Stimulated activated CD8-positive, alpha-beta memory T cell treated with anti-CD3 and anti-CD28 coated beads, Interleukin-15, amount 100 ng/mL, for 4 hours (primary cell): ENCODE results near the gene PRKN.

ENCODE experiments used
- DNase-seq, 2 donors: peaks; one replicate each; pipeline ENCODE4 v3.0.0-alpha.2; 2020; ENCODE audit warnings: low read depth in 2 of 2

Gene PRKN

GRCh38 chr6:161671117-161671516 lies 1056.4 kb downstream of the PRKN start:
- DNase-seq, result no peak

- DNase-seq, result no peak
Observed at GRCh38 chr6:161668665-161669064, 1058.9 kb downstream of the PRKN start.

- DNase-seq, result no peak
Observed at GRCh38 chr6:161667957-161668356, 1059.6 kb downstream of the PRKN start.

GRCh38 chr6:161663682-161664081 lies 1063.9 kb downstream of the PRKN start:
- DNase-seq, result no peak

- DNase-seq, result no peak
Observed at GRCh38 chr6:161660666-161661571, 1066.6 kb downstream of the PRKN start.

- DNase-seq, result no peak
Observed at GRCh38 chr6:161658211-161658610, 1069.4 kb downstream of the PRKN start.

GRCh38 chr6:161654209-161654608 lies 1073.4 kb downstream of the PRKN start:
- no peak for DNase-seq

GRCh38 chr6:161651949-161652348 lies 1075.6 kb downstream of the PRKN start:
- DNase-seq, result no peak

GRCh38 chr6:161649841-161650240 lies 1077.7 kb downstream of the PRKN start:
- DNase-seq, result no peak

GRCh38 chr6:161649068-161649467 lies 1078.5 kb downstream of the PRKN start:
- DNase-seq, result no peak

GRCh38 chr6:161647234-161647633 lies 1080.3 kb downstream of the PRKN start:
- no peak for DNase-seq

GRCh38 chr6:161644521-161644920 lies 1083.0 kb downstream of the PRKN start:
- no peak for DNase-seq

GRCh38 chr6:161641175-161641574 lies 1086.4 kb downstream of the PRKN start:
- DNase-seq, result no peak

GRCh38 chr6:161639772-161640171 lies 1087.8 kb downstream of the PRKN start:
- no peak for DNase-seq

- DNase-seq, result no peak
Observed at GRCh38 chr6:161637658-161638057, 1089.9 kb downstream of the PRKN start.

GRCh38 chr6:161636882-161637430 lies 1090.6 kb downstream of the PRKN start:
- no peak for DNase-seq

- no peak for DNase-seq
Observed at GRCh38 chr6:161635975-161636374, 1091.6 kb downstream of the PRKN start.

- no peak for DNase-seq
Observed at GRCh38 chr6:161634916-161635315, 1092.7 kb downstream of the PRKN start.

- DNase-seq, result no peak
Observed at GRCh38 chr6:161631676-161632194, 1095.8 kb downstream of the PRKN start.

GRCh38 chr6:161630674-161631073 lies 1096.9 kb downstream of the PRKN start:
- DNase-seq, result no peak

- DNase-seq, result no peak
Observed at GRCh38 chr6:161626132-161626676, 1101.4 kb downstream of the PRKN start.

- no peak for DNase-seq
Observed at GRCh38 chr6:161624111-161624510, 1103.5 kb downstream of the PRKN start.

- DNase-seq, result no peak
Observed at GRCh38 chr6:161622779-161623178, 1104.8 kb downstream of the PRKN start.
